GM10266 (cell line): Measurements from ENCODE around the gene AEBP1.

Experiments
- DNase-seq: peaks from one replicate; pipeline ENCODE4 v3.0.0; 2012; ENCODE audit errors: extremely low spot score
- CTCF ChIP-seq: IDR thresholded peaks from 2 replicates; pipeline ENCODE4 v1.5.1; 2012; ENCODE audit warnings: mild to moderate bottlenecking, low read depth; ENCODE audit not compliant: control insufficient read depth, insufficient read depth; ENCODE audit errors: missing control alignments

The AEBP1 gene

GRCh38 chr7:44143646-44144250 is 39.6 kb downstream of the AEBP1 start:
- no peak for TF ChIP-seq CTCF

GRCh38 chr7:44144426-44144967 is 40.4 kb downstream of the AEBP1 start:
- no peak for DNase-seq
- TF ChIP-seq CTCF, result no peak

More at GRCh38 chr7:44143646-44144250, 39.6 kb downstream of the AEBP1 start:
- no peak for DNase-seq

GRCh38 chr7:44144968-44145478 is 40.9 kb downstream of the AEBP1 start:
- no peak for TF ChIP-seq CTCF
- no peak for DNase-seq

- DNase-seq, result no peak
- no peak for TF ChIP-seq CTCF
Observed at GRCh38 chr7:44145479-44145968, 41.4 kb downstream of the AEBP1 start.

GRCh38 chr7:44145969-44146911 is 42.1 kb downstream of the AEBP1 start:
- peak; percentile 79 for DNase-seq
- TF ChIP-seq CTCF, result no peak

- DNase-seq, result no peak
- TF ChIP-seq CTCF, result no peak
Observed at GRCh38 chr7:44147026-44147991, 43.2 kb downstream of the AEBP1 start.
